AG09309 (cell line): ENCODE measurements around the gene TFDP1.

Experiments
- DNase-seq: peaks from one replicate; pipeline ENCODE4 v3.0.0-alpha.2; 2010; ENCODE audit warnings: low read depth
- H3K4me3 ChIP-seq: 2 replicates; pipeline ENCODE4 v1.5.1; 2011; ENCODE audit warnings: mild to moderate bottlenecking, low read depth, low read length, moderate library complexity; ENCODE audit not compliant: control insufficient read depth
- CTCF ChIP-seq: IDR thresholded peaks from 2 replicates; pipeline ENCODE4 v1.5.1; 2011; ENCODE audit warnings: mild to moderate bottlenecking, low read depth, low read length, inconsistent platforms; ENCODE audit not compliant: insufficient read depth, control insufficient read depth; ENCODE audit errors: missing control alignments

TFDP1 gene

GRCh38 chr13:113582841-113583631 lies 1.5 kb upstream of the TFDP1 start:
- TF ChIP-seq CTCF, result no peak
- no peak for DNase-seq
- no peak overlapping the region for H3K4me3 ChIP-seq

GRCh38 chr13:113584870-113585671 lies 518 bp downstream of the TFDP1 start:
- no peak for TF ChIP-seq CTCF
- DNase-seq, result no peak
- peak overlapping the region; percentile 54 for H3K4me3 ChIP-seq

- no peak for DNase-seq
- no peak for TF ChIP-seq CTCF
- H3K4me3 ChIP-seq, result peak overlapping the region; percentile 54
Observed at GRCh38 chr13:113585896-113586295, 1.3 kb downstream of the TFDP1 start.

GRCh38 chr13:113586661-113587479 lies 2.3 kb downstream of the TFDP1 start:
- no peak for TF ChIP-seq CTCF
- no peak overlapping the region for H3K4me3 ChIP-seq
- DNase-seq, result no peak

- no peak overlapping the region for H3K4me3 ChIP-seq
- no peak for TF ChIP-seq CTCF
- no peak for DNase-seq
Observed at GRCh38 chr13:113588394-113589111, 4.0 kb downstream of the TFDP1 start.
